Mesodermal cell (in vitro differentiated cells): Measurements from ENCODE around the gene HLF.

Experiments
- H3K27ac ChIP-seq: 2 replicates; pipeline ENCODE4 v1.7.0; 2013; ENCODE audit warnings: mild to moderate bottlenecking, low read depth, low read length, moderate library complexity; ENCODE audit not compliant: severe bottlenecking
- H3K36me3 ChIP-seq: 2 replicates; pipeline ENCODE4 v1.7.1; 2013; ENCODE audit warnings: mild to moderate bottlenecking, low read length, moderate library complexity; ENCODE audit not compliant: control insufficient read depth, insufficient read depth
- H3K4me1 ChIP-seq: one replicate; pipeline ENCODE4 v1.7.1; 2013; ENCODE audit warnings: mild to moderate bottlenecking, low read length; ENCODE audit not compliant: insufficient read depth, control insufficient read depth, poor library complexity, severe bottlenecking
- H3K4me3 ChIP-seq: 2 replicates; pipeline ENCODE4 v1.7.0; 2013; ENCODE audit warnings: low read length, control low read depth, mild to moderate bottlenecking; ENCODE audit not compliant: insufficient read depth, poor library complexity, severe bottlenecking; ENCODE audit errors: extremely low read depth
- H3K9me3 ChIP-seq: 2 replicates; pipeline ENCODE4 v1.7.1; 2013; ENCODE audit warnings: mild to moderate bottlenecking, low read length, moderate library complexity; ENCODE audit not compliant: control insufficient read depth
- WGBS, 2 experiments: methylation state at CpG; one replicate each; pipeline ENCODE4 v1.1.5; 2013; ENCODE audit warnings: missing lambda C conversion rate in 2 of 2; ENCODE audit not compliant: insufficient coverage in 2 of 2; 5-methylcytosine and 5-hydroxymethylcytosine counted together

The HLF gene

DNA sequence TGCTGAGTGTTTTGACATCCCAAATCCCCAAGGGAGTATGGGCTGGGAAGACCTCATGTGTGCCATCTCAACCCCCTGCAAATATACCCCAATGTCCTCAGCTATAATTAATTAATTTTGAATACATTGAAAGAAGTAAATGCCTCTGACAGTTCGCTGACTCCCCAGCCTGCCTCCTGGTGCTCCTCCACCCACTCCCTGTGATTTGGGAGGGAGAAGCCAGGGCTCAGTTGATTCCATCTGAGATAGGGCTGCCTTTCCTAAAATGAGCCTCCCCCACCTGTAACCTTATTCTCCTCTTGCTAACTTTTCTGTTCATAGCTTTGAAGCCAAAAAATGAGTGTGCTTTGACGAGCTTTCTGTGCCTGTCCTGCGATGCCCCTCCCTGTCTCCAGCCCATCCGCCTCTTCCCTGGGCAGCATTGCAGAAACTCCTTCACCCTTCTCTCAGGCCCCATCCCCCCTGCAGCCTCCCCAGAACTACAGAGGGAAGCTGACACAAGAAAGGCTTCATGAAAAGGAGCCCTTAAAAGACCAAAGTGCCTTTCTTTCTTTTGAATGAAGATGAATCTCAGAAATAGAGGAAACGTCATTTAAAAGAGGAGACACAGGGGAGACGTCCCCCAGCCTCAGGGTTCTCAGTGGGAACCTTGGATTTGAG is 70.3 kb downstream of the HLF start:
- 19 to 37% methylated on average over 3 to 4 of the region's 6 CpGs for WGBS, 2 experiments
- no peak overlapping the region for H3K4me3 ChIP-seq
- H3K9me3 ChIP-seq: no peaks in the 10 kb centered on the region
- H3K36me3 ChIP-seq: no peaks in the 10 kb centered on the region
- peaks cover 7% of the 10 kb centered on the region for H3K4me1 ChIP-seq
- H3K27ac ChIP-seq: no peak overlapping the region

DNA sequence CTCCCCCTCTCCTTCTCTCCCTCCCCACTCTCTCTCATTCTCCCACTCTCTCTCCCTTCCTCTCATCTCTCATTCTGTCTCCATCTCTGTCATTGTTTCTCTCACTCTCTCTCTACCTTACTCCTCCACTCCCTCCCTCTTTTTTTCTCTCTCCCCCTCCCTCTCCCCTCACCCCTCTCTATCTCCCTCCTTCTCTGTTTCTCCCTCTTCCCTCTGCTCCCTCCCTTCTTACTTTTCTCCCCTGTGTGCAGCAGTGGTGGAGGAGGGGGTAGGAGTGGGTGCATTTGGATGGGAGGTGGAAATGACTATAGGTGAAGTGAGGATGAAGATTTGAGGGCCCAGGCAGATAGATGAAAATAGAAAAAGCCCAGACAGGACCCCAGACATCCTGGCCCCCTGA is 70.9 kb downstream of the HLF start:
- no peak overlapping the region for H3K4me3 ChIP-seq
- no peaks in the 10 kb centered on the region for H3K36me3 ChIP-seq
- H3K27ac ChIP-seq: no peak overlapping the region
- peaks cover 7% of the 10 kb centered on the region for H3K4me1 ChIP-seq
- H3K9me3 ChIP-seq: no peaks in the 10 kb centered on the region

DNA sequence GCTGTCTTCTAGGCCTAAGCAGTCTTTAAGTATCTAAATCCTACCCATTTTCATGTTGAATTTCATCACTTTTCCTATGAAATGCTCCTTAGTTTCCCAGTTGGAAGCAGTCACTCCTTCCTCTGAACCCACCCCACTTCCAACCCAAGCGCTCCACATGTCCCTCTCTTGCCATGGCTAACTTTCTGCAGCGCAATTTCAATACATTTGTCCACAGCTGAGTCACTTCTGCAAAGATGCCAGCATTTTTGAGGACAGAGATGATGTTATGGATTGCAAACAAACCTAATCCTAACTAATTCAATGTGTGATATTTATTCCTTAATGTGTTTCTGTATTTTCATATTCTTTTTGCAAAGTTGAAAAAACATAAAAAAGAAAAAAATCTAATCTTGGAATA is 71.7 kb downstream of the HLF start:
- Histone ChIP-seq H3K36me3 (no peaks in the 10 kb centered on the region), H3K27ac (no peak overlapping the region), H3K4me3 (no peak overlapping the region), H3K4me1 (peaks cover 7% of the 10 kb centered on the region), H3K9me3 (no peaks in the 10 kb centered on the region)
- WGBS, 2 experiments: 100% methylated on average over 1 of the region's 2 CpGs; no CpG with 5 or more reads in 1 of the 2 experiments

DNA sequence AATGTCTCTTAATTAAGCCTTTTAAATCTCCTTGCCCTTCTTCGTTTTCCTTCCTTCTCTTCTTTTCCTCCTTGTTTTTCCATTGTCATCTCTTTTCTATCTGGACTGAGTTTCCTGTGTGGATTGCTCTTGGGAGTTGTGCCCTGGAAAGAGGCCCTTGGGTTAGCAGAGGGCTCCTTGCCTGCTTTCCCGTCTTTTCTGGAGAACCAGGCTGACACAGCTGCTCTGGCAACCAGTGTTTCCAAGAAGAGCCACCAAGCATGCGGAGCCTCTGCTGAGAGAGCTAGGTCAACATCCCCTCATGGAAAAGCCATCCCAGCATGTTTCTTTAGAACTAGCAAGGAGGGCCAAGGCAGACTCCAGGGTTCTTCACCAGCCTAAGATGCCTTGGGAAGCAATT is 75.4 kb downstream of the HLF start:
- Histone ChIP-seq H3K27ac (no peak overlapping the region), H3K4me3 (no peak overlapping the region), H3K4me1 (peaks cover 4% of the 10 kb centered on the region), H3K9me3 (no peaks in the 10 kb centered on the region), H3K36me3 (no peaks in the 10 kb centered on the region)
- 90 to 95% methylated on average over 2 of the region's 3 CpGs for WGBS, 2 experiments

DNA sequence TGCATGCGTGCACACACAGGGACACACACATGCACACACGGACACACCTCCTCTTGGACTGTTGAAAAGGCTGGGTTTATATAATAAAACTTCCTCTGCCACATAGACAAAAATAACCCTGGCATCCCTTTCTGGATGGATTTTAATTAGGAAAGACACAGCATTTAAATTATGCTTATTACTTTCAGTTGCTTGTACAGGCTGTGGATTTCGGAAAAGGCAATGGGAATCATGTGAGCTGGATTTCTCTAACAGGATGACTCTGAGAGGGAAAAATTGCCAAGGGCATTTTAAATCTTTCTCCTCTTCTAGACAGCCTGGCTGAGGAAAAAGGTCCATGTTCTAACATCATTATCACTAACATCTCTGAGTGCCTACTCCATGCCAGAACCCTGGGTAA is 75.9 kb downstream of the HLF start:
- Histone ChIP-seq H3K4me1 (no peaks in the 10 kb centered on the region), H3K4me3 (no peak overlapping the region), H3K36me3 (no peaks in the 10 kb centered on the region), H3K9me3 (no peaks in the 10 kb centered on the region), H3K27ac (no peak overlapping the region)
- no CpG with 5 or more reads among the region's 3 CpGs for WGBS, 2 experiments

DNA sequence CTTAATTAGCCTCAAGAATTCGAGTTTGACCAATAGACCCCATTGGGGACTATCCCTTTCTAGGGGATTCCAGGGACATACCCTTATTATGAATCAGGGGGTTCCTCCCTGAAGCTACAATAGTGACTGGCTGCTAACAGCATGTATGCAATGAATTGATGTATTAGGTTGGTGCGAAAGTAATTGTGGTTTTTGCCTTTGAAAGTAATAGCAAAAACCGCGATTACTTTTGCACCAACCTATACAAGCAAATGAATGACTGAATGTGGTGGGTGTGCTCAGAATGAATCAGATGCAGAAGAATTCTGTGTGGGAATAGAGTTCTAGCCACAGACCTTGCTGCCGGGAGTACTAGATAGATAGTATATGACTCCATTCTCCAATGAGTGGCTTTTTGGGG is 76.7 kb downstream of the HLF start:
- peaks cover 1% of the 10 kb centered on the region for H3K9me3 ChIP-seq
- H3K27ac ChIP-seq: no peak overlapping the region
- 57 to 79% methylated on average over 1 to 2 of the region's 5 CpGs for WGBS, 2 experiments
- no peak overlapping the region for H3K4me3 ChIP-seq
- no peaks in the 10 kb centered on the region for H3K36me3 ChIP-seq
- no peaks in the 10 kb centered on the region for H3K4me1 ChIP-seq

DNA sequence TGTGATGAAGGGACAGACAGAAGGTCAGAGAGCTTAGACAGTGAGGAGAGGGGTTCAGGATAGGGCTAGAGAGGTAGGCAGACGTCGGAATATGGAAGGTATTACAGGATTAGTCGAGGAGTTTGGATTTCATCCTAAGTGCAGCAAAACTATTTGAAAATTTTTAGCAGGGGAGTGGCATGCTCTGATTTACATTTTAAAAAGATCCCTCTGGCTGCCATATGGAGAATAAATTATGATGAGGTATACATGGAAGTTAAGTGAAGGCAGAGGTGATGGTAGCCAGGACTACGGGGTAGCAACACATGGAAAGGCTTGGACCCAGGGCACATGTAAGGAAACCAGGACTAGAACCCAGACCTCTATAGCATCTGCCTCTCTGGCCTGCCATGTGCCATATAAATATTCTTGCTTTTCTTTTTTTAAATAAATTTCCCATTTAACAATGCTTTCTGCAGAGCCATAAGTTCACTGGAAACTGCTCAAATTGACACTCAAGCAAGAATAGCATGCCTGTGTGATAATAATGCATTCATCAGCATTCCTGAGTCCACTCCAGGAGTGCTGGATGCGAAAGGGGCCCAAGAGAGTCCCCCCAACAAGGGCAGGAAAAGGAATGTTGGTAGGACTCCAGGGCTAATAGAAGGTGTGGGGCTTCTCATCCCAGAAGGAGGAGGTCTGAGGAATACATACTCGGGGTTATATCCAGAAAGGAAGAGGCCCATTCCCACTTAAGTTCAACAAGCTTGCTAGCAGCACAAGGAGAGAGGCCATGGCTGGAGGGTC is 78.2 kb downstream of the HLF start:
- H3K36me3 ChIP-seq: no peaks in the 10 kb centered on the region
- WGBS, 2 experiments: 90 to 92% methylated on average over 5 of the region's 6 CpGs
- H3K4me1 ChIP-seq: no peaks in the 10 kb centered on the region
- H3K4me3 ChIP-seq: no peak overlapping the region
- H3K27ac ChIP-seq: no peak overlapping the region
- H3K9me3 ChIP-seq: peaks cover 3% of the 10 kb centered on the region

DNA sequence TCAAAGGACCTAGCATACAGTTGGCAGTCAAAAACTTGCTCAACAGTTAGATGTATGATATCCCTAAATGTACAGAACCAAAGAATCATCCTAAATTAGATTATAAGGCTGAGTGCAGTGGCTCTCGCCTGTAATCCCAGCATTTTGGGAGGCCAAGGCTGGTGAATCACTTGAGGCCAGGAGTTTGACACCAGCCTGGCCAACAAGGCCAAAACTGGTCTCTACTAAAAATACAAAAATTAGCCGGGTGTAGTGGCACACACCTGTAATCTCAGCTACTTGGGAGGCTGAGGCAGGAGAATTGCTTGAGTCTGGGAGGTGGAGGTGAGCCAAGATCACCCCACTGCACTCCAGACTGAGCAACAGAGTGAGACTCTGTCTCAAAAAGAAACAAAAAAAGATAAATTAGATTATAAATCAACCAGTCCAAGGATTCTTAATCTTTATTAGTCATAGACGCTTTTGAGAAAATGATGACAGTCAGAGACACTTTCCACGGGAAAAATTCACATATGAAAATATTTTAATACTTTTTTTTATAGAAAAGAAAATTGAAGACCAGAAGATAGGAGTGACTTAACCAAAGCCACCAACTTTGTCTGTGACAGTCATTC is 79.2 kb downstream of the HLF start:
- WGBS, 2 experiments: 80 to 92% methylated on average over 1 to 2 of the region's 4 CpGs
- H3K9me3 ChIP-seq: peaks cover 3% of the 10 kb centered on the region

DNA sequence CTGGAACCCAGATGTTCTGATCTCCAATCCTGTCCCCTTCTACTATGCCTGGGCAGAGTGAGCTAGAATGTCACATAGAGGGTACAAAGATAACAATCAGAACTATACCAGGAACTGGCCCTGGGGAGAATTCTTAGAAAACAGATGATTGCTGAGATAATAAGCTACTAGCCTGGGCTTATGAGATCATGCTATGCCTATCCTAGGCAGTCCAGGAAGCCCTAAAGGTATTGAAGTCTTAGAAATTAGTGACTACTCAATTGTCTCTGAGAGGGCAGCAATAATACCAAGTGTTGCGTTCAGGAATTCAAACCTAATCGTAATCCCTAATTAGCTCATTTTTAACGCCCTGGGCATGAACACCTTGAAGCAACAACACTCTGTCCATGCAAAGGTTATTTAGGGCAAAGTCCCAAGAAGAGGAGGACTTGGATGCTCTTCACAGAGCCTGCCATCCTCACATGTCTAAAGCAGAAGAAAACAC is 79.8 kb downstream of the HLF start:
- 86 to 90% methylated on average over 3 of the region's 3 CpGs for WGBS, 2 experiments
- Histone ChIP-seq H3K4me3 (no peak overlapping the region), H3K36me3 (no peaks in the 10 kb centered on the region), H3K27ac (no peak overlapping the region), H3K9me3 (peaks cover 3% of the 10 kb centered on the region), H3K4me1 (no peaks in the 10 kb centered on the region)

More for the DNA sequence above, 79.2 kb downstream of the HLF start:
- H3K4me3 ChIP-seq: no peak overlapping the region
- no peaks in the 10 kb centered on the region for H3K36me3 ChIP-seq
- H3K27ac ChIP-seq: no peak overlapping the region
- no peaks in the 10 kb centered on the region for H3K4me1 ChIP-seq

DNA sequence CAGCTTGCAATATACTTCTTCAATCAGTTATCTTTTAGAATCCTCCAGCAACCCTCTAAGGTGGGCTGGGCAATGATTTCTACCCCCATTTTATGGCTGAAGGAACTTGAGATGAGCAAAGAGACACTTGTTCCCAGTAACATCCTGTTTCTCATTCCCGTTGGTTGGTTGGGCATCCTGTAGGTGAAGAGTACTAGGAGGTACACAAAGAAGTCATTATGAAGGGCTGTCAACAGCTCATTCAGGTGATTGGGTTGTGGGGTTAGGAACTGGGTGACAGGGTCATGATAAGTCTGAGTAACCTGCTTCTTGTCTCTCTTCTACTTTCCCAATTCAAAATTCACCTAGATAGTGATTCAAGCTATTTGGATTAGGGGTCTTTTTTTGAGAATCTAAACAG is 80.4 kb downstream of the HLF start:
- no peak overlapping the region for H3K27ac ChIP-seq
- WGBS, 2 experiments: 100% methylated on average over 1 of the region's 1 CpG; no CpG with 5 or more reads in 1 of the 2 experiments
- H3K36me3 ChIP-seq: no peaks in the 10 kb centered on the region
- H3K4me3 ChIP-seq: no peak overlapping the region
- H3K9me3 ChIP-seq: peaks cover 3% of the 10 kb centered on the region
- H3K4me1 ChIP-seq: no peaks in the 10 kb centered on the region
